22Rv1 (cell line): Measurements from ENCODE around the gene ATRN.
"Not testable (repeated sequence)": the region's sequence is repeated elsewhere in the genome, so short reads cannot be mapped to it uniquely, and the experiment has no call there.

Source experiments
- ZFX ChIP-seq: fragments of 450-650 bp; IDR thresholded peaks from 2 replicates; pipeline ENCODE4 v1.6.1; 2017; ENCODE audit warnings: antibody characterized with exemption, borderline replicate concordance
- TF ChIP-seq, protein P1 (sequence below): fragments of 450-650 bp; IDR thresholded peaks from 2 replicates; pipeline ENCODE4 v1.5.1; 2017; ENCODE audit warnings: mild to moderate bottlenecking

- TF ChIP-seq, protein P1, sequence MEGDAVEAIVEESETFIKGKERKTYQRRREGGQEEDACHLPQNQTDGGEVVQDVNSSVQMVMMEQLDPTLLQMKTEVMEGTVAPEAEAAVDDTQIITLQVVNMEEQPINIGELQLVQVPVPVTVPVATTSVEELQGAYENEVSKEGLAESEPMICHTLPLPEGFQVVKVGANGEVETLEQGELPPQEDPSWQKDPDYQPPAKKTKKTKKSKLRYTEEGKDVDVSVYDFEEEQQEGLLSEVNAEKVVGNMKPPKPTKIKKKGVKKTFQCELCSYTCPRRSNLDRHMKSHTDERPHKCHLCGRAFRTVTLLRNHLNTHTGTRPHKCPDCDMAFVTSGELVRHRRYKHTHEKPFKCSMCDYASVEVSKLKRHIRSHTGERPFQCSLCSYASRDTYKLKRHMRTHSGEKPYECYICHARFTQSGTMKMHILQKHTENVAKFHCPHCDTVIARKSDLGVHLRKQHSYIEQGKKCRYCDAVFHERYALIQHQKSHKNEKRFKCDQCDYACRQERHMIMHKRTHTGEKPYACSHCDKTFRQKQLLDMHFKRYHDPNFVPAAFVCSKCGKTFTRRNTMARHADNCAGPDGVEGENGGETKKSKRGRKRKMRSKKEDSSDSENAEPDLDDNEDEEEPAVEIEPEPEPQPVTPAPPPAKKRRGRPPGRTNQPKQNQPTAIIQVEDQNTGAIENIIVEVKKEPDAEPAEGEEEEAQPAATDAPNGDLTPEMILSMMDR: not testable (repeated sequence)
- not testable (repeated sequence) for TF ChIP-seq ZFX
Observed at GRCh38 chr20:3615171-3615840, 144.5 kb downstream of the ATRN start.
